ENCODE results near the gene COL23A1. TPM values are rescaled to one million over a fixed set of nuclear protein-coding genes. Genes with fewer than 3 reads are reported as not detected.

COL23A1 gene
- total RNA-seq, 1 experiment from 2014 or later, result 0.18 TPM

- POLR2A ChIA-PET, result no interaction called here
- BruUV-seq (replicated peaks), result no TSS peak
- no peaks in the 10 kb centered on the region for H3K4me1 ChIP-seq
- intact Hi-C loops (cut with micrococcal nuclease; ENCODE audit: unreplicated experiment), result no loop called here
- no peaks in the 10 kb centered on the region for H3K9me3 ChIP-seq
- no peak for DNase-seq
- CTCF ChIA-PET, result no interaction called here
- no peak overlapping the region for H3K27ac Mint-ChIP-seq (ENCODE audit: unreplicated experiment)
- no peaks in the 10 kb centered on the region for H3K27me3 ChIP-seq (replicated peaks; ENCODE audit: control insufficient read depth, insufficient read depth, low read length)
- peaks cover 6% of the 10 kb centered on the region for H3K27me3 Mint-ChIP-seq (ENCODE audit: insufficient read depth, unreplicated experiment)
- TF ChIP-seq CTCF (IDR thresholded peaks at IDR 0.05; ENCODE audit: insufficient read depth in 1 of 2, low read depth in 1 of 2, low read length in 1 of 2, severe bottlenecking in 1 of 2, unreplicated experiment in 1 of 2), result no peak
- H3K36me3 ChIP-seq (ENCODE audit: control insufficient read depth, insufficient read depth, low read length), result no peaks in the 10 kb centered on the region
- H3K9me3 Mint-ChIP-seq (ENCODE audit: unreplicated experiment), result no peaks in the 10 kb centered on the region
- peaks cover 12% of the 10 kb centered on the region for H3K4me1 Mint-ChIP-seq (ENCODE audit: low read depth, unreplicated experiment)
- H3K36me3 Mint-ChIP-seq (ENCODE audit: insufficient read depth, unreplicated experiment), result no peaks in the 10 kb centered on the region
- H3K4me3 Mint-ChIP-seq (ENCODE audit: unreplicated experiment), result no peak overlapping the region
- no peak overlapping the region for H3K4me3 ChIP-seq (ENCODE audit: low read depth, low read length)
Measured at GRCh38 chr5:178391480-178391879, 198.7 kb downstream of the COL23A1 start.

- Histone ChIP-seq H3K27me3 (replicated peaks; ENCODE audit: control insufficient read depth, insufficient read depth, low read length) (no peaks in the 10 kb centered on the region), H3K36me3 (ENCODE audit: control insufficient read depth, insufficient read depth, low read length) (no peaks in the 10 kb centered on the region), H3K4me3 (ENCODE audit: low read depth, low read length) (no peak overlapping the region), H3K4me1 (no peaks in the 10 kb centered on the region), H3K9me3 (no peaks in the 10 kb centered on the region)
- no peak for TF ChIP-seq CTCF (IDR thresholded peaks at IDR 0.05; ENCODE audit: insufficient read depth in 1 of 2, low read depth in 1 of 2, low read length in 1 of 2, severe bottlenecking in 1 of 2, unreplicated experiment in 1 of 2)
- H3K27ac Mint-ChIP-seq (ENCODE audit: unreplicated experiment), result no peak overlapping the region
- intact Hi-C loops (cut with micrococcal nuclease; ENCODE audit: unreplicated experiment), result no loop called here
- no TSS peak for BruUV-seq (replicated peaks)
- H3K36me3 Mint-ChIP-seq (ENCODE audit: insufficient read depth, unreplicated experiment), result no peaks in the 10 kb centered on the region
- ChIA-PET CTCF (no interaction called here), POLR2A (no interaction called here)
- H3K4me3 Mint-ChIP-seq (ENCODE audit: unreplicated experiment), result no peak overlapping the region
- H3K4me1 Mint-ChIP-seq (ENCODE audit: low read depth, unreplicated experiment), result peaks cover 12% of the 10 kb centered on the region
- peaks cover 6% of the 10 kb centered on the region for H3K27me3 Mint-ChIP-seq (ENCODE audit: insufficient read depth, unreplicated experiment)
- no peaks in the 10 kb centered on the region for H3K9me3 Mint-ChIP-seq (ENCODE audit: unreplicated experiment)
- DNase-seq, result no peak
Measured at GRCh38 chr5:178389796-178390195, 200.4 kb downstream of the COL23A1 start.

- BruUV-seq (replicated peaks), result no TSS peak
Measured at GRCh38 chr5:178389026-178389729, 201.0 kb downstream of the COL23A1 start.

More at GRCh38 chr5:178389026-178389729, 201.0 kb downstream of the COL23A1 start:
- CTCF ChIA-PET, result no interaction called here
- no peaks in the 10 kb centered on the region for H3K9me3 ChIP-seq
- Mint-ChIP-seq H3K4me3 (ENCODE audit: unreplicated experiment) (no peak overlapping the region), H3K36me3 (ENCODE audit: insufficient read depth, unreplicated experiment) (no peaks in the 10 kb centered on the region), H3K27ac (ENCODE audit: unreplicated experiment) (no peak overlapping the region), H3K9me3 (ENCODE audit: unreplicated experiment) (no peaks in the 10 kb centered on the region), H3K27me3 (ENCODE audit: insufficient read depth, unreplicated experiment) (peaks cover 6% of the 10 kb centered on the region), H3K4me1 (ENCODE audit: low read depth, unreplicated experiment) (peaks cover 12% of the 10 kb centered on the region)
- intact Hi-C loops (cut with micrococcal nuclease; ENCODE audit: unreplicated experiment), result no loop called here
- H3K4me1 ChIP-seq, result no peaks in the 10 kb centered on the region
- DNase-seq, result no peak
- POLR2A ChIA-PET, result no interaction called here
- no peak for TF ChIP-seq CTCF (IDR thresholded peaks at IDR 0.05; ENCODE audit: insufficient read depth in 1 of 2, low read depth in 1 of 2, low read length in 1 of 2, severe bottlenecking in 1 of 2, unreplicated experiment in 1 of 2)
- H3K4me3 ChIP-seq (ENCODE audit: low read depth, low read length), result no peak overlapping the region
- no peaks in the 10 kb centered on the region for H3K27me3 ChIP-seq (replicated peaks; ENCODE audit: control insufficient read depth, insufficient read depth, low read length)
- H3K36me3 ChIP-seq (ENCODE audit: control insufficient read depth, insufficient read depth, low read length), result no peaks in the 10 kb centered on the region

Measured in Caco-2 (cell line).